CD4-positive, alpha-beta T cell treated with Interleukin-6 for 4 hours (primary cell): Measurements from ENCODE around the gene CYBB.

Source experiments
- DNase-seq: peaks from one replicate; pipeline ENCODE4 v3.0.0-alpha.2; 2020; ENCODE audit warnings: mixed read lengths

The CYBB gene

DNA sequence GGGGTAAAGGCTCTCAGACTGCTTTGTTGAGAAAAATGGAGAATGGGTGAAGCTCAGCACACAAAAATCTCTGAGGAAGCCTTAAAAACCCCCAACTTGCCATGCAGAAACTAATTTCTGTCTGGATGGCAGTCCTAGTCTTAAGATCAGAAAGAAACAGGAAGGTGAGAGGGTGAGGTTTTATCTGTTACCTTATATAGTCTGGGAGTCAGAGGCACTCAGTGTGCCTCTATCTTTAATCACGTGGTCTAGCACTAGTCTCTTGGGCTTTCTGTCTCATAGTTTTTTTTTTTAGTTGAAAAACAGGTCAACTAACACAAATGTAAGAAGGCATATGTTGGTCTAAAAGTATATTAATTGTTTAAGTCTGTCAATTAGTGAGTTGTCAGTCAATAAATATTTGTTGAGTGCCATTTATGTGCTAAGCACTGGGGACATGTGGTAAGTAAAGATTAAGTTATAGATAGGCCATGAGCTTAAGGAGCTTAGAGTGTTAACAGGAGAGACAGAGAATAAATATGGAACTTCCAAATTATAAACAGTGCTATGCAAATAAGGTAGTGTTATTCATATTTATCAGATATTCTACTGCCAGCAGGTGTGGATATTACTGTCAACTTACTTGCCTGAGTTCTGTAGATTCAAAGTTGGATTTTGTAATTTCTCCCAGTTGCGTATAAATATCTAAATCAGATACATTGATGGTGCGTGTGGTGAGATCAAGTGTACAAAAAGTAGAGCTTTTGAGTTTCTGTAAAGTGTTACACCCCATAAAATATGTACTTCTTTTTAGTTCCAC lies 7.0 kb downstream of the CYBB start:
- no peak for DNase-seq

DNA sequence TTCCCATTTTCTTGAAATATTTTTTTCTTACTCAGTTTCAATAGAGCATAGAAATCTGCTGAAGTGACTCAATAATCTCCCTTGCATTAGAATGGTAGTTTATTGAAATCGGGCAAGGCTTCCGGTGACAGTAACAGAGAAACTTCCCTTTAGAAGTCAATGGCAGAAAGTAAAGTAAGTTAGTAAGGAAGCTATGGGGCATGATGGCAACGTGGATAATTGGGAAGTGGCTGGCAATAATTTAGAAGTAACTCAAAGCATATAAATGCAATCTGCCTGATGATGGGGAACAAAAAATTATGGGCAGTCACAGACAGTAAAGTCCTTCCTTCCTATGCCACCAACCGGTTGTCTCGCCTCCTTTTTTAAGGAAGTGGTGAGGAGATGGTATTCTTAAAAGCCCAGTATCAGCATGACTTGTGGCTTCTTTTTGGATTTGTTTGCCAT lies 7.6 kb downstream of the CYBB start:
- DNase-seq, result no peak

DNA sequence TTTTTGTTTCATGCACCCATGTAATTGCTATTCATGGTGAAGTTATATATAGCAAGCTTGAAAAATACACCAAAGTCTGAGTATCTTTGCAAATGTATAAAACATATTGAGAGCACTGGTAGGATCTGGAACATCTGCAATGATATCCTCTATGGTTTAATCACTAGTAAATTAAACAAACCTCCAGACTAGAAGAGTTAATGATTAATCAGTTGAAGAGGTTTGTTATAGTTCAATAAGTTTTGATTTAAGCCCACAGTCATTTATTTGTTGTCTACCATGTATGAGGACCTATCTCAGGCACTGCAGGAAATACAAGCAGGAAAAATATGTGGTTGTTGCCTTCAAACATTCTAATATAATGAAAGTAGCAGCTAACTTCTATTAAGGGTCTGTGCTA lies 16.5 kb downstream of the CYBB start:
- no peak for DNase-seq

DNA sequence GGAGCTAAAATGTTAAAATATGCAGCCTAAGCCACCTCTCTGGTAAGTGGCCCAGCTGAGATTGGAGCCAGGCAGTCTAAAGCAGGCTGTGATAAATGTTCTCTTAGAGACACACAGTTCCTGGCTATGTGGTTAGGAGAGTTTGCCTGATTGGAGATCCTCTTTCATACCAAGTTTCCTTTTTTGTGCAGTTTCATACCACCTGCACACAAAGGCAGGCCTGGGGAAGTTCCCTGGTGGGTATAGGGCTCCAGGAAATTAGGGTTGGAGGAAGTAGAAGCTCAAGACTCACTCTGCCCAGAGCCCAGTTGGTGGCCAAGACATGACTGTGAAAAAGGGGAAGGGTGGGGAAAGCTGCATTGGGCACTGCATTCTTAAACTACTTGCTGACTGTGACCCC lies 16.9 kb downstream of the CYBB start:
- DNase-seq, result no peak

DNA sequence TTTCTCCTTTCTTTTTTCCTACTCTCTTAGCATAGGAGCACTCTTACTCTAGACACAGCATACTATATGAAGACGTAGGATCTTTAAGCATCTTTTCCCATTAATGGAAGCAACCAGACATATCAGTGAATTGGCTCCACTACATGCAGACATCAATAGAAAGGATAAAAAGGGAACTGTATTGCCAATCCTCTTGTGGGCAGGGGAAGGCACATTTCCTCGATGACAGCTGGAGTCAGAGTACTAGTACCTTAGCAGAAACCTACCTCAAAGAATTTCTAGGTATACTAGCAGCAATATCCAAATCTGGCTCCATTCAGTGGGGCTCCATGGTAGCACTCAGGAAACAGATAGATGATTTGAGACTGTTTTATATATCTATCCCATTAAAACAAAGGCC lies 20.1 kb downstream of the CYBB start:
- DNase-seq, result no peak

DNA sequence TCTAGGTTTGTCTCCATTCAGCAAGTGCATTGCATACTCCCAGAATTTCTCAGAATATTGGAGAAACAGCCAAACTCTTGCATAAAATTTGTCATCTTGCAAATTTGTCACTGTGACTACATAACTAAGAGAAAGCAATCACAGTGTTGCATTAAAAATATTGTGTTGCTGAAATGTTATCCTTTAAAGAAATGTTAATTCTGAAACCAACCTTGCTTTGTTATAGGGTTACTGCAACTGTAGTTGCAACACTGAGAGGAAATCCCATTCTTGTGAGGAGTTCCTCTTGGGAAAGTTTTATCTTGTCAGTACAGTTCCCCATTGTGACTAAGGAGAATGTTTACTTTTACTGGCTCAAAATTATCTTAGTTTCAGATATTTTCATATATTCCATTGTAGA lies 20.9 kb downstream of the CYBB start:
- no peak for DNase-seq

DNA sequence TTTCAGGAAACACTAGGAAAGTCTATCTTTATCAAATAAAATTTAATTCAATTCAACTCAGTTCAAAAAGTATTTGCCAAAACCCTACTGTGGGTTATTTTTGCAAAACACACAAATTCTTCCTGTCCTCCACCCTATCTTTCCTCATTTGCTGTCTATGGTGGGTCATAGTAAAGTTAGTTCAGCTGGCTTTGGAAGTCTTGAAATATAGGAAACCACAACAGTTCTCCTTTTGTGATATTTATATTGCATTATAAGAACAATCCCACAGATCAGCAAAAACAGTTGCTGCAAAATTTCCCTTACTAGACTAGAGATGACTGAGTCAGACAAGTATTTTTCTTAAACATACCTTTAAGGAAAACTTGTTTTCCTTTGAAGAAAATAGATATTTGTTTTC lies 22.2 kb downstream of the CYBB start:
- no peak for DNase-seq

DNA sequence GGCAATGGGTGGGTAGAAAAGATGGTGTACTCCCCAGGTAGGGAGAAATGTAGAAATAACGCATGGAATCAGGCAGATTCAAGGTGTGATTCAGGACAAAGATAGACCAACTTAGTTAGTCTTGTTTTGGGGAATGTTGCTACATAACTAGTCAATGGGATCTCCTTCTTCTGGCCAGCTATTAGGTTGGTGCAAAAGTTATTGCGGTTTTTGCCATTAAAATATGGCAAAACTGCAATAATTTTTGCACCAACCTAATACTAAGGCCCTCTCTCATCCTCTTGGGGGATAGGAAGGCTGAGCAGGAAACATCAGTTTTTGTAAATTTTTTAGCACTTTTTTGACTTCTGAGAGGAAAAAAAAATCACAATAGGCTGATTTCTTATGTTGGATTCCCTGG lies 23.2 kb downstream of the CYBB start:
- DNase-seq, result no peak

DNA sequence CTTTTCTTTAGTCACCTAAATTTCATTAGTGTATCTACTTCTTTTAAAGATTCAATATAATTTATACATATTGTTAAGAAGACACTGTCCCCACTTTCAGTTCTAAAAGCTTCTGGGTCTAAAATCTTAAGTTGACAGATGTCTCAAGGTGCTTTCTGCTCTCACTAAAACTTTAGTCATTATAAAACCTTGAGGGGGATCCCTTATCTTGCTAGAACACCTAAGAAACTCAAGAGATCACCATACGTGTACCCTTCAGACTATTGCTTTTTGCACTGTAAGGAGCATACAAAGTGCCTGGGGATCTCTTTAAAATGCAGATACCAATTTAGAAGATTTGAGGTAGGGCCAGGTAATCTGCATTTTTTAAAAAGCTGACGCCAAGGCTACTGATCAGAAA lies 30.1 kb downstream of the CYBB start:
- no peak for DNase-seq

DNA sequence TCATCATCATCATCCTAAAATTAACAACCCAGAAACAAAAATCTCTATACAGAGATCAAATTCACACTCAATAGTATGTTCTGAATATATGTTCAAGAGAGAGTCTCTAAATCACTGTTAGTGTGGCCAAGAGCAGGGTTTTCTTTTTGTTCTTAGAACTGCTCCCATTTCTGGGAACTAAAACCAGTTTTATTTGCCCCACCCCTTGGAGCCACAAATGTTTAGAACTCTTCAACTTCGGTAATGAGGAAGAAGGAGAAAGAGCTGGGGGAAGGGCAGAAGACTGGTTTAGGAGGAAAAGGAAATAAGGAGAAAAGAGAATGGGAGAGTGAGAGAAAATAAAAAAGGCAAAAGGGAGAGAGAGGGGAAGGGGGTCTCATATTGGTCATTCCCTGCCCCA lies 32.3 kb downstream of the CYBB start:
- DNase-seq, result no peak

DNA sequence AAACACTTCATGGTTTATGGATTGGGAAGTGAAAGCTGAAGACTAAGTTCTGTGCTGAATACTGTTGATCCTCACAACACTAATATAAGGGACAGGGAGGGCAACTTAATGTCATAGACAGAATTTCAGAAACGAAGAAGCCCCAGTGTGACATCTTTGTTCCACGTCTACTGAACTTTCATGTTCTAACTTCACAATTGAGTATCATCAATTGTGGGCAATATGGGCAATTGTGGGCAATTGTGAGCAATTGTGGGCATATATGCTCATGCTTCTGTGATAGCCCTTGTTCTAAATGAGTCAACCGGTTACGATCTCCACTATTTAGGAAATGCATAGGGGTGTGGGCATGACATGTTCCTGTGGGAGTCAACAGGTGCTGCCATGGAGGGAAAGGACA lies 33.7 kb downstream of the CYBB start:
- DNase-seq, result no peak

DNA sequence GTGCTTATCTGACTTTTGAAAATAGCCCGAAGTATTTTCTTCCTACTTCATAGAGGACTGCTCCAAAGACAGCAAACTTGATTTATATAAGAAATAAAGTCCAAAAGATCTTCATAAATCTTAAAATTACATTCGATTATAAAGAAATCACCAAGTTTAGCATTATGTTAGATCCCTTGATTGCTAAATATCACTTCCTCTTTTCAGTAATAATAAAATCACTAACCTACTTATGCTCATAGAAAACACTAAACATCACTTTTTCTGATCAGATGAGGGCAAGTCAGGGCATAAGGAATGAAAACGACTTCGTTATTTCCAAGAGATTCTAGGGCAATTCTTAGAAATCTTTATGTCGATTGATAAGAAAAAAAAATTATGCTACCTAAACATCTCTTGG lies 35.5 kb downstream of the CYBB start:
- no peak for DNase-seq

DNA sequence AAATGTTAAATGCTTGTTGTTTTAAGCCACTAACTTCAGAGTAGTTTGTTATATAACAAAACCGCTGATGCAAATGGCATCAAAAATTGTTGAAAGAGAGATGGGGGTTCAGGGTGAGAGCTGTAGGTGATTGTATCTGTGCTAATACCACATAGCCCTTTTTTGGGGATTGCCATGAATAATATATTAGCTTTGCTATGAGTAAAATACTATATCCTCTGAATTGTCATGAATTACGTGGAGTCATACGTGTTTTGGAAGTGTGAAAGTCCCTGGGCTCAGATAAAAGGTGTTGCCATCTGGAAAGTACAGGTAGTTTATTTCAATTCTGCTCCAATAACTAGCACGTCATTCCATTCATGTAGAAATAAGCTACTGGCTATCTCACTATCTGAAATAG lies 36.9 kb downstream of the CYBB start:
- DNase-seq, result no peak

DNA sequence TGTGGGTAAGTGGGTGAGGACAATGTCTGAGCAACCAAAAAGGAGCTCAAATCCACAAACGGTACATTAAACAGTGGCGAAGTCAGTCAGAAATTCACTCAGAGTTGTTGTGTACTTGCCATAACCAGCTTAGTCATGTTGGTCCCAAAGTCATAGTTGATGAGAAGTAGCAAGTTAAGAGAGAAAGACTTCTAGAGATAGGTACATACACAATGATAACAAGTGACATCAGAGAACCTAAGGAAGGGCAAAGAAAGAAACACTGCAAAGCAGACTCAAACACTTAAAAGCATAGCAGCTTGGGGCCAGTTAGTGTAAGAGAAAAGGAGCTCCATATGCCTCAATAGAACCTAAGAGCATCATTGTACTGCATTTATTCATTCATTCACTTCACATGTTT lies 37.3 kb downstream of the CYBB start:
- DNase-seq, result no peak

DNA sequence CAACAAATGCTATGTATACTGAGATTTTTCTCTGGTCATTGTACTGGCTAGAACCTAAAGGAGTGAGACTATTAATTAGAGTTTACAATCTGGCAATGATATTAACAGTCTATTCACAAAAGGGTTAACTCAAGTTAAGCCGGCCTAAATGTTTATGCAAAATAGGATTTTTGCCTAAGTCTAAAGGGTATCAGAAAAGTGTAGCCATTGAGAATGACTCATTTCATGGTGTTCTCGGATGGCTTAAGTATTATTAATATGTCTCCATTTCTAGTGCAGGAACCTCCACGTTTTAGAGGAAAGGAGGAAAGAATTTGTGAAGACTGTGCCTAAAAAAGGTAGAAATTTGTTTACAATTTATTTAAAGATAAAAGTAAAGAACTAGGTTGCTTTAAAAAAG lies 37.7 kb downstream of the CYBB start:
- DNase-seq, result no peak

DNA sequence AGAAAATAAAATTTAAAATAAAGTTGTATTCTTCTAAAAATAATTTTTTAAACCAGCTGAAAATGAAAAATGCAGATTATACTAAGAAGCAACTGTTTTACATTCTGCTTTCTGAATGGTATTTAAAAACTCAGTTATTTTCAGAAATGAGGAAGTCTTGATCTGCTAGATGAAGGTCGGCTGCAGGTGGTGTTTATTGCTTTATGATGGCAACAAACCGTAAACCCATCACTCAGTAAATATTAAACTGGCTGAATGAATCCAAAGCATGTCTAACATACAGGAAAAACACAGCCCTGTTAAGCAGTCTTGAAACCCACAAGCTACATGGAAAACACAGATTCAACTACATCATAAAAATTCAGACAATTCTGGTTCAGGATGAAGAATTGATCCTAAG lies 38.2 kb downstream of the CYBB start:
- DNase-seq, result no peak

DNA sequence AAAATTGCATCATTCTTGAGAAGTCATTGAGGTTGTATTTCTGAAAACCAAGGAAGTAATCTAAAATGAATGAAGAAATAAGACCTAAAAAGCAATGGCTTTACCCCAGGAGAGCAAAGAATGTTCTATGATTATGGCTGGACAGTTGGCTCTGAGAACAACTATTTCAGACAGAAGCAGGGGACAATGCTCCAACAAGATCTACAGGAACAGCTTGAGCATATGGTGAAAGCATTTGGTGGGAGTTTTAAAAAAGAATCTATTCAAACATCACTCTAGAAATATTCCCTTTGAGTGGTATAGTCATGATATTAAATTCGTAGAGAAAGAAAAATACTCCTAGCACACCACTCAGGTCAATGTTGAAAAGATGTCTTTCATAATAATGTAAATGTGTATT lies 40.8 kb downstream of the CYBB start:
- DNase-seq, result no peak

DNA sequence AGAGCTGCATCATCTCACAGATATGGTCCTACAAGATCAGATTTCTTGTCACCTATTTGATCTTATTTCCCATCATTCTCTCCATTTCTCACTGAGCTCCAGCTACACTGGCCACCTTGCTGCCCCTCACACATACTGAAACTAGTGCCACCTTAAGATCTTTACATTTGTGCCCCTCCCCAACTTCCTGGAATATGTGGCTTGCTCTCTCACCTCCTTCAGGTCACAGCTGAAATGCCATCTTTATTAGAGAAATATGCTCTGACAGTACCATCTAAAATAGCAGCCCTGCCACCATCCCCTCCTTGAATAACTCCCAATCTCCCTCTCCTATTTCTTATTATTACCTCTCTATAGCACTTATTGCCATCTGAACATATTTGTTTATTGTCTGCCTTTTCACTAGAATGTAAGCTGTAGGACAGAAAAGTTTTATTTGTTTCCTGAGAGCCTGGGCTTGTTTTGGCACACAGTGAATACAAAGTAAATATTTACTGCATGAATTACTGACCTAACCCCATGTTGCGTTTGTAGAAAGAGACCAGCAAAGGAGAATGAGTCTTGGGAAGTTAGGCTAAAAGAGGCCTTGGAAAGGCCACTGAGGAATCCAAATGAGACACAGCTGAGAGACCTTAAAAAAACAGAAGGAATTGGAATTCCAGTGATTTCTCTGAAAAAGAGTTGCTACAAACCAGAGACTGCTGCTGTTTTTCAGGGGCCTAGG lies 44.8 kb downstream of the CYBB start:
- DNase-seq, result no peak

DNA sequence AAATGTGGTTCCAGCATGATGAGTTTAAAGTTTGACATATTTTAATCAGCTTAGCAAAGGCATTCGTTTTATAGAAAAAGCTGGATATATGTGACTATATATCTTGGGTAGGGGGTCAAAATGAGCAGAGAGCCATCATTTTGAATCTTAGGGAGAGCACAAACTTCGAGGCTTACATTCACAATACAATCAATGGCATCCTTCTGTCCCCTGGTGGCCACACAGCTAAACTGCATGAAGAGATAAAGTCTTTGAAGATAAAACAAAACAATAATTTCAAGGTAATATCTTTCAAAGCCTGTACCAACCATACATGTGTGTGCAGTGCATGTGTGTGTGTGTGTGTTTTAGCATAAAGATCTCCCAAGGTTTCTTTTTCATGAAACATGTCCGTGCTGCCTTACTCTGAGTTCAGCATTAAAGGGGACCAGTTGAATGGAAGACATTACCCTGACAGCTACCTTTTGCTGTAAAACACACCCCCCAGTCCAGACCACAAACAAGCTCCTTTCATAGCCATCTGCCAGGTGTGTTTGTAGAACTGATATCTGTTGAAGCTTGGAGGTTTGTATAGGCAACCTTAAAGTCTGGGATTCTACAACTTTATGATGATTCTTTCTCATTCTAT lies 45.5 kb downstream of the CYBB start:
- peak; percentile 68 for DNase-seq

DNA sequence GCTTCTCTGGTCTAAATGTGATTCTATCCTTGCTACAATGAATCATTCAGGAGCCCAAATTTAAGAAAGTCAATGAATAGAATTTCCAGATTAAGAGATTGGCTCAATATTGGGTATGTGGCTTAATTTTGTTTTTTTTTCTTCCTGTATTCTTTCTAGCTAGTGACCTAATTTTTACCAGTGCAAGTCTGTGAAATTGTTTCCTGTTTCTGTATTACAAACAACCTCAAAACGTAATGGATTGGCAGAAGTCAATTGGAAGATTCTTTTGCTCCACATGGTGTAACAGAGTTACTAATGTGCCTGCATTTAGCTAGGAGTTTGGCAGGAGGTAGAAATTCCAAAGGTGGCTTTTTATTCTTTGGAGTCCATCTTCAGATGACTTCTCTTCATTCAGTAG lies 49.9 kb downstream of the CYBB start:
- DNase-seq, result no peak

DNA sequence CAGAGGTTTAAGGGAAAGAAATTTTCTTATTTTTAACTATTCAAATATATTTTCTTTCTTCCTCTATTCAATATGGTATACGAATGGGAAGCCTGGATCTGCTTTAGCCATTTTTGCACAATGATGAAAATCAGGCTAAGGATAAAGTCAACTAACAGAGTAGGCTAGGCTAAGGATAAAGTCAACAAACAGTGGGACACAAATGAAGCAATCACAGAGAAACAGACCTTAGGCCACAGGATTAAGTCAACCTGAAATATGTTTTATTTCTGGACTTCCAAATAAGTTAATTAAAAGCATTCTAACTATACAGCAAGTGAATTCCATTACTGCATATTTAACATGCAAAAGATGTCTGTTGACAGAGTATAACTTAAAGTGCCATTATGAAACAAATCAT lies 50.5 kb downstream of the CYBB start:
- DNase-seq, result no peak

DNA sequence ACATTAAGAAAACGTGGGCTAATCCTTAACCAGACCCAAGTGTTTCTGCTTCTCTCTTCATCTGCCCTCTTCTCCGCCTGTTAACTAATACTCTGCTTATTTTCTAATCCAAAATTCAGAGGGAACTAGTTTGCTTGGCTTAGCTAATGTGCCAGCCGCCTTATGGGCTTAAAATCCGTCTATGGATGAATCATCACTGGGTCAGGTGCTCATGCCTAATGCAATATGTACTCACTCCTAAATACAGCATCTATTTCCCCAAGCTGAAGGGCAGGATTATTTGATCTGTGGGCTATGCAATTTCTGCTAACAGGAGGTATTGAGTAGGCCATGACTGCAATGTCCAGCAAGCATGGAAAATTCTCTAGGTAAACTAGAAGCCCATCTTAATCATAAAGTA lies 55.1 kb downstream of the CYBB start:
- DNase-seq, result no peak

DNA sequence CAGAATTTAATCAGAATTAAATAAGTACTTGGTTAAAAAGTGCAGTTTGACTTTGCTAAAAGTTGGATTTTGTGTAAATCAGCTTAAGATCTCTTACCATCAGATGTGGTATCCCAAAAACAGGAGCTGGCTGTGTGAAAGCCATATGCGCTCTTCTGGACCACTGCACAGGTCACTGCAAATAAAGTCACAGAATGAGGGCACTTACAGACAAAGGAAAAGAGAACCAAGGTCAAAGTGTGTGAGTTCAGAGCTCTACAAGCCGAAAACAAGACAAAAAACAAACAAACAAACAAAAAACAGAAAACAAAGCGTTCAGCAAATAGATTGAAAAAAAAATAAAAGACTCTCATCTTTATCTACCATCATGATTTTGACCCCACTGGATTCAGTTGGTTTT lies 61.1 kb downstream of the CYBB start:
- no peak for DNase-seq

DNA sequence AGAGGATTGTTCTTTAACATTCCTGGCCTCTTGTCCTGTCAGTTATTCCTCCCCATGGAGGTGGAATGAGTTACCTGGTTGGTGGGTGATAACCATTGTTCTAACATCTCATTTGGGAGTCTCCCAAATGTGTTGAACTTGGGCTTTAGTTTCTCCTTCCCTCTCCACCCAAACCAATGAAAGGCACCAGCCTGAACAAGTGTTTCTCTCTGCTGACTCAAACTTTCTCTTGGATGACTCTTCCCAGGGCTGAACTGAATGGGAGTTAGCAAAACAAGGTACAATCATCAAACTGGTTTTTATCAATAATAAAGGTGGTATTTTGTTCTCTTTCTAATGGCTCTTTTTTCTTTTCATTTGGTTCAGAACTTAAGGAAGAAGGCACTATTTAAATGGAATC lies 64.8 kb downstream of the CYBB start:
- no peak for DNase-seq
